Fibroblast of skin of left biceps (primary cell): ENCODE data around the gene PXK.
"Not testable (repeated sequence)": the region's sequence is repeated elsewhere in the genome, so short reads cannot be mapped to it uniquely, and the experiment has no call there.

Experiments used
- DNase-seq, 2 experiments: peaks; one replicate each; pipeline ENCODE4 v3.0.0-alpha.2; 2013; ENCODE audit warnings: low read depth in 2 of 2

Gene PXK

GRCh38 chr3:58323529-58324390 lies 8.9 kb upstream of the PXK start:
- no peak for DNase-seq

- no peak for DNase-seq
Measured at GRCh38 chr3:58324391-58325390, 8.0 kb upstream of the PXK start.

GRCh38 chr3:58325525-58325992 lies 7.1 kb upstream of the PXK start:
- DNase-seq, result no peak

GRCh38 chr3:58326267-58326900 lies 6.3 kb upstream of the PXK start:
- no peak for DNase-seq

GRCh38 chr3:58329150-58329921 lies 3.4 kb upstream of the PXK start:
- DNase-seq, result no peak

GRCh38 chr3:58329922-58330413 lies 2.7 kb upstream of the PXK start:
- no peak for DNase-seq

- no peak for DNase-seq
Measured at GRCh38 chr3:58331593-58332152, 1.0 kb upstream of the PXK start.

- no peak for DNase-seq
Measured at GRCh38 chr3:58333206-58334012, 717 bp downstream of the PXK start.

- no peak for DNase-seq
Measured at GRCh38 chr3:58334013-58334321, 1.3 kb downstream of the PXK start.

GRCh38 chr3:58334506-58334884 lies 1.8 kb downstream of the PXK start:
- DNase-seq, result no peak

GRCh38 chr3:58335652-58335947 lies 2.9 kb downstream of the PXK start:
- no peak for DNase-seq

GRCh38 chr3:58336135-58336882 lies 3.6 kb downstream of the PXK start:
- DNase-seq, result peak; percentile 46 to 53

GRCh38 chr3:58337190-58337589 lies 4.5 kb downstream of the PXK start:
- DNase-seq, result no peak

- not testable (repeated sequence) for DNase-seq
Measured at GRCh38 chr3:58339146-58339545, 6.5 kb downstream of the PXK start.

GRCh38 chr3:58340594-58341244 lies 8.0 kb downstream of the PXK start:
- DNase-seq, result no peak

- DNase-seq, result no peak
Measured at GRCh38 chr3:58341376-58341775, 8.7 kb downstream of the PXK start.

- no peak for DNase-seq
Measured at GRCh38 chr3:58342676-58343075, 10.0 kb downstream of the PXK start.

- no peak for DNase-seq
Measured at GRCh38 chr3:58345457-58345856, 12.8 kb downstream of the PXK start.

- no peak for DNase-seq
Measured at GRCh38 chr3:58346368-58346767, 13.7 kb downstream of the PXK start.
